Measurements from ENCODE around the gene MRO.

DNA sequence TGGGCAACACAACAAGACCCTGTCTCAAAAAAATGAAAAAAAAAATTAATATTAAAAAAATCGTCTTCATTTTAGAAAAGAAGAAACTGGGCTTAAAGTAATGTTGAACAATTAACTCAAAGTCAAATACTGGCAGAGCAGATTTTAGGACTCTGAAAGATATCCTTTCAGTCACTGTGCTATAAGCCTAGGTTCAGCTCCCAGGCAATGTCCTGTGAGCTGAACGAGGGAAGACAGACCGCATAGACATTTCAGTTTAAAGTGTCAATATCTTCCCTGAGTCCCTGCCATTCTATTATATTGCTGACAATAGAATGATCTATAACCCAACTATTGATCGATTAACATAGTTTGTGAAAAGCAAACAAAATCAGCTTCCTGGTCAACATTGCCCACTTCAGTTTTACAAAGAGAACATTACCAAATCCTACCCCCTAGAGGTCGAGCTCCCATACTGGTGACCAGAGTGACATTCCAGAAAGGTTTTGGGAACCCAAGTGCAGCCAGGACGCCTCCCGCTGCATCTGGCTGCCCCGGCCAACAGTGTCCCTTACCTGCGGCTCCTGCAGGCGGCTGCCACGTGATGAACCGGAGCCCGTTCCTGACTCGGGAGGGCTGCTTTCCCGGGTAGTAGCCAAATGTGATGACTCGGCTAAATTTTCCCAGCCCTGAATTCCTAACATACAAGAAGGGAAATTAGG, 639 bp downstream of the MRO start:
- TF ChIP-seq CTCF (IDR thresholded peaks at IDR 0.05) (no peak), POLR2A (IDR thresholded peaks at IDR 0.05) (no peak)

Data from uterus (tissue), 2 donors.